ENCODE results near the gene MTO1.
"Not testable (repeated sequence)": the region's sequence is repeated elsewhere in the genome, so short reads cannot be mapped to it uniquely, and the experiment has no call there.

Gene MTO1

DNA sequence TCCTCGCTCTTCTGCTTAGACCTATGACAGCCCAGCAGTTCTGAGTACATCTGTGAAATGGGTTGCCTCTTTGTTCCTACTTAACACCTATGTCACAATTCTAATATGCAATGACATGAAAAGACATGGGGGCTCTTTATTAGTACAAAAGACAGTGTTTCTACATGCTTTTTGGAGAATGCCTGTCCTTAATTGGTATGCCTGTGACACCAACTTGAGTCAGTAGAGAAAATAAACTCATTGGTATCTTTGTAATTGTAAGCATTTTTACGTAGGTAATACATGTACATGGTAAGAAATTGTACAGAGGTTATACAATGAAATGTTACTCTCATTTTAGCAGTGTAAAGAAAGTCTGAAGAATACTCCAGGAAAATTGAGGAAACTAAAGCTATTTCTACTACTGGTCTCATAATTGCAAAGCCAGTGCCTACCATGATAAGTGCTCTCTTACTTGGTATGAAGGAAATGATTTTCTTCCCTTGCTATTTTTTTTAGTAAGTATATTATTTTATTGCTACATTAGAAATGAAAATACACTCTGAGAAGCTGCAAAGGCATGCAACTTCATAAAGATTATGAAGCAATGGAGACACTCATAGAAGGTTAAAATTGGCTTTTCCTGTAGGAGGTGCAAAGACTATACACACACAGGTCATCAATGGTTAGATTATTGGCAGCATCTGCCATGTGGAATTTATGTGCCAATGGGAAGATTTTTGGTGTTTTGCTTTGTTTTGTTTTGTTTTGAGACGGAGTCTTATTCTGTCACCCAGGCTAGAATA lies 64.2 kb downstream of the MTO1 start:
- DNase-seq (ENCODE audit: low read depth in 1 of 2, low spot score in 1 of 2): no peak

GRCh38 chr6:73528897-73529296 lies 67.4 kb downstream of the MTO1 start:
- DNase-seq (ENCODE audit: low read depth in 1 of 2, low spot score in 1 of 2): no peak

- no peak for DNase-seq (ENCODE audit: low read depth in 1 of 2, low spot score in 1 of 2)
Observed at GRCh38 chr6:73532293-73532692, 70.8 kb downstream of the MTO1 start.

DNA sequence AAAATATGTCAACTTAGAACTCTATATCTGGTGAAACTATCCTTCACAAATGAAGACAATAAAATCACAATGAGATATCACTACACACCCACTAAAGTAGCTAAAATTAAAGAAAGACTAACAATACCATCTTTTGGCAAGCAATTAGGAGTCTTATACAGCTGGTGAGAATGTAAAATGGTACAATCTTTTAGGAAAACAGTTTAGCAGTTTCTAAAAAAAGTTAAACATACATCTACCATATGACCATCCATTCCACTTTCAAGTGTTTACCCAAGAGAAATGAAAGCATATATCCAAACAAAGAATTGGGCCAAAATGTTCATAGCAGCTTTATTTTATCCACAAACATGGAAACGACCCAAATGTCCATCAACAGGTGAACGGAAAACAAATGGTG lies 73.1 kb downstream of the MTO1 start:
- no peak for DNase-seq (ENCODE audit: low read depth in 1 of 2, low spot score in 1 of 2)

- DNase-seq (ENCODE audit: low read depth in 1 of 2, low spot score in 1 of 2): no peak
Observed at GRCh38 chr6:73537677-73538076, 76.1 kb downstream of the MTO1 start.

DNA sequence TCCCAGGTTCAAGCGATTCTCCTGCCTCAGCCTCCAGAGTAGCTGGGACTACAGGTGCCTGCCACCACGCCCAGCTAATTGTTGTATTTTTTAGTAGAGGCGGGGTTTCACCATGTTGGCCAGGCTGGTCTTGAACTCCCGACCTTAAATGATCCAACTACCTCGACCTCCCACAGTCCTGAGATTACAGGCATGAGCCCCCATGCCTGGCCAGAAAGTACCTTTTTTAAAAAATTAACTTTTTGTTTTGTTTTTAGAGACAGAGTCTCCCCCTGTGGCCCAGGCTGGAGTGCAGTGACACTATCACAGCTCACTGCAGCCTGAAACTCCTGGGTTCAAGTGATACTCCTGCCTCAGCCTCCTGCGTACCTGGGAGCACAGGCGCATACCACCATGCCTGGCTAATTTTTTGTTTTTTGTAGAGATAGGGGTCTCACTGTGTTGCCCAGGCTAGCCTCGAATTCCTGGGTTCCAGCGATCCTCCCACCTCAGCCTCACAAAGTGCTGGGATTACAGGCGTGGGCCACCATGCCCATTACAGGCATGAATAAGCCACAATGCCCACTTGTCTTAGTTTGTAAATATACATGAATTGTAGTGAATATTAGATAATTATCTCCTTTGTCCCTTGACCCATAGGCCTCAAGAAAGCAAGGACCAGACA lies 76.7 kb downstream of the MTO1 start:
- no peak for DNase-seq (ENCODE audit: low read depth in 1 of 2, low spot score in 1 of 2)

DNA sequence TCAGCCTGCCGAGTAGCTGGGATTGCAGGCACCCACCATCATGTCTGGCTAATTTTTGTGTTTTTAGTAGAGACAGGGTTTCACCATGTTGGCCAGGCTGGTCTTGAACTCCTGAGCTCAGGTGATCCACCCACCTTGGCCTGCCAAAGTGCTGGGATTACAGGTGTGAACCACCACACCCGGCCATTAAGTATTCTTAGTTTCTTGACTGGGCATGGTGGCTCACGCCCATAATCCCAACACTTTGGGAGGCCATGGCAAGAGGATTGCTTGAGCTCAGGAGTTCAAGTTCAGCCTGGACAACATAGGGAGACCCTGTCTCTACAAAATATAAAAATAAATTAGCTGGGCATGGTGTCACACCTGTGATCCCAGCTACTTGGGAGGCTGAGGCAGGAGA lies 80.9 kb downstream of the MTO1 start:
- DNase-seq (ENCODE audit: low read depth in 1 of 2, low spot score in 1 of 2): not testable (repeated sequence)

DNA sequence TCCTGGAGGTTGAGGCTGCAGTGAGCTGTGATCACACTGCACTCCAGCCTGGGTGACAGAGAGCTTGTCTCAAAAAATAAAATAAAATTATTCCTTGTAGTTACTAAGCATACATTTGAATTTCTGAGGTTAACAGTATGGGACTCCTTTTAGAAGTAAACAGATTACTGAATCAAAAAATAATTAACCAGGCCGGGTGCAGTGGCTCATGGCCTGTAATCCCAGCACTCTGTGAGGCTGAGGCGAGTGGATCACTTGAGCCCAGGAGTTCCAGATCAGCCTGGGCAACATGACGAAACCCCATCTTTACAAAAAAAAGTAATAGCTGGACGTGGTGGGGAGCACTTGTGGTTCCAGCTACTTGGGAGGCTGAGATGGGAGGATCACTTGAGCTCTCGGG lies 81.4 kb downstream of the MTO1 start:
- no peak for DNase-seq (ENCODE audit: low read depth in 1 of 2, low spot score in 1 of 2)

GRCh38 chr6:73547036-73547435 lies 85.5 kb downstream of the MTO1 start:
- DNase-seq (ENCODE audit: low read depth in 1 of 2, low spot score in 1 of 2): no peak

DNA sequence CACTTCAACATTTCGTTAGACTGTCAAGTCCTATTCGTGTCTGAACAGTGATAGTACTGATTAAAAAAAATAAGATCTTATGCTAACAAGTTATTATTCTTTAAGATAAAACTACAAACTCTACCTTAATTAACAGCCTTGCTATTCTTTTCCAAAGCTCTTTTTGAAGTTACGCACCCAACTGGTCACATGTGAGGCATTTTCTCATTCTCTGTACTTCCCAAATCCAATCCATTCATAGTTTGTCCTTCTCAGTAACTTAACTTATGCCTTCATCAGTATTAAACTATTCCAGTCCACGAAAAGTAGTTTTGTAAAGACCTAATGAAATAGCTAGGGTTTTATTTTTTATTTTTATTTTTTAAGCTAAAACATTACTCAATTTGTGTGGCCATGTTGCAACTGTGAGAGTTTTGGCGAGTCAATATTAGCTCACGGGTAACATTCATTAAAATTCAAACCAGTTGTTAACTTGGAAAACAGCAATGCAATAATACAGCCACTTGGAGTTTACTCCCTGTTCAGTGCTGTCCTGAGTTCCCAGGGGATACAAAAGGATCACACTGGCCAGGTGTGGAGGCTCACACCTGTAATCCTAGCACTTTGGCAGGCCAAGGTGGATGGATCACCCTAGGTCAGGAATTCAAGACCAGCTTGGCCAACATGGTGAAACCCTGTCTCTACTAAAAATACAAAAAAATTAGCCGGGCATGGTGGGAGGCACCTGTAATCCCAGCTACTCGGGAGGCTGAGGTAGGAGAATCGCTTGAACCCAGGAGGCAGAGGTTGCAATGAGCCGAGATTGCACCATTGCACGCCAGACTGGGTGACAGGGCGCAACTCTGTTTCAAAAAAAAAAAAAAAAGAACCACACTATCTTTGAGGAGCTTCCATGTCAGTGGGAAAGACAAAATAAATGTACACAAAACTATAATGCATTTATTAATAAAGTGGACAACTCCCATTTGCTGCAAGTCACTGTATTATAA lies 87.2 kb downstream of the MTO1 start:
- no peak for DNase-seq (ENCODE audit: low read depth in 1 of 2, low spot score in 1 of 2)

GRCh38 chr6:73551115-73551514 lies 89.6 kb downstream of the MTO1 start:
- not testable (repeated sequence) for DNase-seq (ENCODE audit: low read depth in 1 of 2, low spot score in 1 of 2)

GRCh38 chr6:73555380-73555949 lies 93.9 kb downstream of the MTO1 start:
- DNase-seq (ENCODE audit: low read depth in 1 of 2, low spot score in 1 of 2): not testable (repeated sequence)

- no peak for DNase-seq (ENCODE audit: low read depth in 1 of 2, low spot score in 1 of 2)
Observed at GRCh38 chr6:73556836-73557235, 95.3 kb downstream of the MTO1 start.
